Muscle layer of duodenum (tissue), 2 donors: ENCODE data around the gene IPP.
"Not testable (repeated sequence)": the region's sequence is repeated elsewhere in the genome, so short reads cannot be mapped to it uniquely, and the experiment has no call there.

Experiments
- H3K27ac ChIP-seq: one replicate; pipeline ENCODE4 v1.7.0; 2013; ENCODE audit warnings: mild to moderate bottlenecking, low read length
- H3K27me3 ChIP-seq: one replicate; pipeline ENCODE4 v1.7.0; 2013; ENCODE audit warnings: low read depth, mild to moderate bottlenecking, control low read depth, low read length
- H3K36me3 ChIP-seq, 2 donors: one replicate each; pipeline ENCODE4 v1.7.0; 2013; ENCODE audit warnings: low read length in 2 of 2, control low read depth in 1 of 2, mild to moderate bottlenecking in 1 of 2; ENCODE audit not compliant: insufficient read depth in 2 of 2, control insufficient read depth in 1 of 2
- H3K4me1 ChIP-seq, 2 donors: one replicate each; pipeline ENCODE4 v1.7.0; 2013; ENCODE audit warnings: low read length in 2 of 2, mild to moderate bottlenecking in 2 of 2, control low read depth in 1 of 2, moderate library complexity in 1 of 2; ENCODE audit not compliant: insufficient read depth in 2 of 2, control insufficient read depth in 1 of 2
- H3K4me3 ChIP-seq, 2 donors: one replicate each; pipeline ENCODE4 v1.7.0; 2013; ENCODE audit warnings: low read length in 2 of 2, low read depth in 1 of 2, mild to moderate bottlenecking in 1 of 2
- H3K9me3 ChIP-seq, 2 donors: one replicate each; pipeline ENCODE4 v1.7.0; 2013; ENCODE audit warnings: low read length in 2 of 2, control low read depth in 1 of 2, mild to moderate bottlenecking in 1 of 2; ENCODE audit not compliant: control insufficient read depth in 1 of 2
- donor health status: healthy.

Gene IPP

GRCh38 chr1:45767035-45767434 is 16.6 kb upstream of the IPP start:
- Histone ChIP-seq H3K36me3 (no peaks in the 10 kb centered on the region), H3K27me3 (no peaks in the 10 kb centered on the region), H3K4me3 (no peak overlapping the region), H3K4me1 (no peaks in the 10 kb centered on the region), H3K27ac (no peak overlapping the region), H3K9me3 (no peaks in the 10 kb centered on the region)

GRCh38 chr1:45765999-45766792 is 15.7 kb upstream of the IPP start:
- H3K36me3 ChIP-seq: no peaks in the 10 kb centered on the region
- H3K9me3 ChIP-seq: no peaks in the 10 kb centered on the region
- no peaks in the 10 kb centered on the region for H3K4me1 ChIP-seq
- no peak overlapping the region for H3K27ac ChIP-seq
- H3K27me3 ChIP-seq: no peaks in the 10 kb centered on the region
- H3K4me3 ChIP-seq: no peak overlapping the region

GRCh38 chr1:45762291-45762690 is 11.8 kb upstream of the IPP start:
- H3K9me3 ChIP-seq: no peaks in the 10 kb centered on the region
- no peak overlapping the region for H3K27ac ChIP-seq
- no peaks in the 10 kb centered on the region for H3K27me3 ChIP-seq
- no peaks in the 10 kb centered on the region for H3K36me3 ChIP-seq
- no peaks in the 10 kb centered on the region for H3K4me1 ChIP-seq
- H3K4me3 ChIP-seq: no peak overlapping the region

GRCh38 chr1:45755697-45756096 is 5.2 kb upstream of the IPP start:
- Histone ChIP-seq H3K9me3 (no peaks in the 10 kb centered on the region), H3K4me1 (peaks cover 0 to 3% of the 10 kb centered on the region in 2 donors), H3K36me3 (no peaks in the 10 kb centered on the region), H3K4me3 (no peak overlapping the region), H3K27ac (no peak overlapping the region), H3K27me3 (no peaks in the 10 kb centered on the region)

GRCh38 chr1:45753248-45754037 is 3.0 kb upstream of the IPP start:
- no peaks in the 10 kb centered on the region for H3K9me3 ChIP-seq
- H3K27ac ChIP-seq: no peak overlapping the region
- H3K36me3 ChIP-seq: peaks cover 0 to 4% of the 10 kb centered on the region in 2 donors
- peaks cover 0 to 10% of the 10 kb centered on the region in 2 donors for H3K4me1 ChIP-seq
- H3K27me3 ChIP-seq: no peaks in the 10 kb centered on the region
- H3K4me3 ChIP-seq: peak overlapping the region in 1 of 2 donors; percentile 13

GRCh38 chr1:45752441-45753052 is 2.1 kb upstream of the IPP start:
- H3K27me3 ChIP-seq: no peaks in the 10 kb centered on the region
- peaks cover 0 to 10% of the 10 kb centered on the region in 2 donors for H3K4me1 ChIP-seq
- no peak overlapping the region for H3K4me3 ChIP-seq
- H3K27ac ChIP-seq: no peak overlapping the region
- no peaks in the 10 kb centered on the region for H3K9me3 ChIP-seq
- H3K36me3 ChIP-seq: peaks cover 0 to 4% of the 10 kb centered on the region in 2 donors

GRCh38 chr1:45752014-45752413 is 1.6 kb upstream of the IPP start:
- Histone ChIP-seq H3K36me3 (peaks cover 0 to 4% of the 10 kb centered on the region in 2 donors), H3K9me3 (no peaks in the 10 kb centered on the region), H3K27ac (no peak overlapping the region), H3K4me3 (no peak overlapping the region), H3K4me1 (peaks cover 0 to 10% of the 10 kb centered on the region in 2 donors), H3K27me3 (no peaks in the 10 kb centered on the region)

- H3K27me3 ChIP-seq, H3K9me3 ChIP-seq, H3K36me3 ChIP-seq: not testable (repeated sequence)
- Histone ChIP-seq H3K27ac (peak overlapping the region; percentile 100), H3K4me1 (peaks cover 0 to 10% of the 10 kb centered on the region in 2 donors), H3K4me3 (peak overlapping the region; percentile 73 to 74)
These were observed 786 bp upstream of the IPP start for GRCh38 chr1:45751039-45751838.

- Histone ChIP-seq H3K27ac (no peak overlapping the region), H3K36me3 (peaks cover 3 to 15% of the 10 kb centered on the region in 2 donors), H3K27me3 (no peaks in the 10 kb centered on the region), H3K4me1 (peaks cover 0 to 10% of the 10 kb centered on the region in 2 donors), H3K4me3 (no peak overlapping the region), H3K9me3 (no peaks in the 10 kb centered on the region)
These were observed 3.5 kb downstream of the IPP start for GRCh38 chr1:45746922-45747321.

GRCh38 chr1:45739641-45740156 is 10.8 kb downstream of the IPP start:
- H3K9me3 ChIP-seq, H3K4me3 ChIP-seq, H3K4me1 ChIP-seq, H3K27me3 ChIP-seq, H3K27ac ChIP-seq: not testable (repeated sequence)
- H3K36me3 ChIP-seq: peaks cover 3 to 14% of the 10 kb centered on the region in 2 donors
